CD4-positive, alpha-beta T cell treated with Interleukin-21 for 1 hour (primary cell): ENCODE data around the gene SPOP.

Experiments
- DNase-seq: peaks from one replicate; pipeline ENCODE4 v3.0.0-alpha.2; 2020

The SPOP gene

GRCh38 chr17:49613182-49613800, 64.6 kb downstream of the SPOP start:
- DNase-seq, result no peak

- no peak for DNase-seq
These were observed 65.2 kb downstream of the SPOP start for GRCh38 chr17:49612726-49613125.

DNA sequence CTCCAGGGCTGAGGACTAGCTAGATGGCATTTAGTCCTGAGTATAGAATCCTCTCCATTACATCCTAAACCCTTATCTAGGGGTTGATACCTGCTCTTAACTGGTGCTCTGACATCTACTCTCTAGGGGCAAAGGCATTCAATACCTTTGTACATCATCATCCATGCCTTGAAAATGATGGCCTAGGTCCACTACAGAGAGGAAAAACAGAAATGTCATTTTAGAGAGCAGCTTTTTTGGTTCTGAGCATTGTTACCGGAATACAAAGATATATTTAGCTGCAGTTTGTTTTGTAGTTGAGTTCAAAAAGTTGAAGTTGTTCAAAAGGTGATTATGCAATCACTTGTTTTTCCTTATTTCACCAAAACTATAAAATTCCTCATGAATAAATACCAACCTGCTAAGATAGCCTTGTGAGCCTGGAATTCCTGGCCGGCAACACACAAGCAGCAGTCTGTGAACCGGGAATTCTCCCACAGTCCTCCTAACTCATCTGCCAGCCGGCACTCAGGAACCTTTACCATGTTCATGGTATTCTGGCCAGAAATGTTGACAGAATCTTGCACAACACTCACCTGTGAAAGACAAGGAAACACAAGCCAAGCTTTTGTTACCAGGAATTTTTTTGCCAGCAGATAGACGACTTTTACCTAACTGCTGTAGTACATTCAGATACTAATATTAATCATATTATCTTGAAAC, 66.9 kb downstream of the SPOP start:
- DNase-seq, result no peak

GRCh38 chr17:49604314-49604869, 73.5 kb downstream of the SPOP start:
- DNase-seq, result no peak

GRCh38 chr17:49603720-49604119, 74.2 kb downstream of the SPOP start:
- DNase-seq, result no peak

DNA sequence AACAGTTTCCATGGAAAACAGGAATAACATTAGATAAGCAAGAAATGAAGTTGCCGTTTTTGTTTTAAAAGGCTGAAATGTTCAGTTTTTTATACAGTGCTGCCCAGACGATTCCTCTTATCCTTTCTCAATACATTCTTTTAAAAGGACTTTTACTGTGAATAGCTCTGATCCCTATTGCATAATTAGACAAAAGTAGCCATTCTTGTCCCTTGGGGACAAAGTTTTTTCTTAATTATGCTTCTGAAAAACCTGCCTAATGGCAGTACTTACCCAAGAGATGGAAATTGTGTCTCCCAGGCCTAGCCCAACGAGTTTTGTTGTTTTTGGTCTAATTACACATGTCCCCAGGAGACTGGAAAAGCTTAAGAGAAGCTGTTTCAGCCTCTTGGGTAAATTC, 74.7 kb downstream of the SPOP start:
- DNase-seq, result no peak

DNA sequence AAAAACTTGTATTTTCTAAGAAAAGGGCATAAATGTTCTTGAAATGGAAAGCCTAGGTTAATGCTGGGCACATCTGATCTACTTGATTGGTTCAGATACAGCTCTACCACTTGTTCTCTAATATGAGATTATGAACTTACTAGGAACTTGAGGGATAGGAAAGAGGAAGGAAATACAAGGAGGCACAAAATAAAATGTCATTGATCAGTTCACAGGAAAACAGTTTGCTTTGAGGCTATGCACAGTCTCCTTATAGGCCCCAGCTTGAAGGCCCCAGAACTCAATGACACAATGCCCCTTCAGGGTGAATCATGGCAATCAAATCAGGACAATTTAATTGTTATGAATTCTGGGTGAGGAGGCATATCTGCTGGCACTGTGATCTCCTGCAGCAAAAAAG, 75.1 kb downstream of the SPOP start:
- DNase-seq, result no peak

GRCh38 chr17:49600949-49601348, 76.9 kb downstream of the SPOP start:
- DNase-seq, result no peak

DNA sequence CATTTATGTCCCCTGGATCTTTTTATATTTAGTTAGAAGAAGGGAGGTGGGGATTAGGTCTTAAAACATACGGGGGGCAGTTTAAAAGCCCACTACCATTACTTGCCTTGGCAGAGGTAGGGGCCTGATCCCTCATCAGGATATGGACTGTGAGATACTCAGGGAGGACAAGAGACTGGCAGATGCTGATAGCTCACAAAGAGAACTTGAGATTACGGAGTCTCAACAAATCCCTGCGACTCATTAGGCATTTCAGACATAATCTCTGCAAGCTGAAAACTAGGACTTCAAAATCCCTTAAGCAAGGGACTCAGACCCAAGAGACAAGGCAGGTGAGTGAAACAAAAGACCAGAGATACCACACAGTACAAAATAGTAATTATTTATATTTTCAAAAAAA, 79.0 kb downstream of the SPOP start:
- DNase-seq, result no peak

GRCh38 chr17:49597928-49598655, 79.8 kb downstream of the SPOP start:
- no peak for DNase-seq

DNA sequence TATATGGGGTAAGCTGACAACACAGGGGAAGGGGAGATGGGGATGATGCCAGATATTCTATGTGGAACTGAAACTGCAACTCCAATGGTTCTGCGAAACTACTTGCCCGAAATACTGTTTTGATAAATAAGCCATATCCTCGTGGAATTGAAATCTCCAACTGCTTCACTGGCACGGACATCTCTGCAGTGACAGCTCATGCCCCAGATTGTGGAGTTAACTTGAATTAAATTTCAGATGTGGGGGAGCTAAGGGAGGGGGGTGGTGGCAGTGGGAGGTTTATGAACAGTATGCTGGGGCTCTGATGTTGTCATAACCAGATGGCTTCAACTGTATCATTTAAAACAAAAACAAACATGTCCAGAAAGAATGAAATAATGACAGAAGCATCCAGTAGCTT, 80.5 kb downstream of the SPOP start:
- no peak for DNase-seq

GRCh38 chr17:49596613-49597244, 81.2 kb downstream of the SPOP start:
- no peak for DNase-seq

GRCh38 chr17:49595980-49596379, 81.9 kb downstream of the SPOP start:
- no peak for DNase-seq

GRCh38 chr17:49595328-49595727, 82.6 kb downstream of the SPOP start:
- DNase-seq, result no peak

DNA sequence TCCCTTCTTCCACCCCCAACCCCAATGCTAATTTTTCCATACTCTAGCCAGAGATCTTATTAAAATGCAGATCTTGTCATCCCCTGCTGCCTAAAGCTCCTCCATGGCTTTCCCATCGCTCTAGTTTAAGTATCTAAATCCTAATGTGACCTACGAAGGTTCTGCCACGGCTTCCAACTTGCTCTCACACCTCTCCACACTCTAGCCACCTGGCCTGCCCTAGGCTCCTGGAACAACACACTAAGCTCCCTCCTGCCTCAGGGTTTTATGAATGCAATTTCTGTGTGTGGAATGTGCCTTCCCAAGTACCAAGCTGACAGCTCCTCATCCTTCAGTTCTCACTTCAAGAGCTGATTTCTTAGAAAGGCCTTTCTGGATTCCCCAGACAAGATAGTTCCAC, 85.6 kb downstream of the SPOP start:
- no peak for DNase-seq

DNA sequence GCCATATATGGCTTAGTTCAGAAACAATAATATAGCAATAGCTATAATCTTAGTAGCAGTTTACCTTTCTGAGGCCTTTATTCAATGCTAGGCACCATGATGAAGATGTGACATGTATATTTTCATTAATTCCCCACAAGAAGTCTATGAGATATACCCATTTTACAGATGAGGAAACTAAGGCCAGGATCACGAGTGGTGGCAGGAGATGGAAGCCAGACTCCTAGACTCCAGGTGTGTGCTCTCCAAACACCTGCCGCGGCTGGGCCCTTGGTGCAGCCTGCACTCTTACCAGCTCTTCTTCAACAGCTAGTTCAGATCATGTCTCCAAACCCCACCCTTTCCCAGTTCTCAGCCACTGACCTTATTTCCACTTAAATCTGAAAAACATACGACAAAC, 87.0 kb downstream of the SPOP start:
- no peak for DNase-seq

GRCh38 chr17:49589577-49589927, 88.3 kb downstream of the SPOP start:
- no peak for DNase-seq

GRCh38 chr17:49588726-49589576, 88.9 kb downstream of the SPOP start:
- DNase-seq, result no peak

- DNase-seq, result no peak
These were observed 89.6 kb downstream of the SPOP start for GRCh38 chr17:49588312-49588711.

DNA sequence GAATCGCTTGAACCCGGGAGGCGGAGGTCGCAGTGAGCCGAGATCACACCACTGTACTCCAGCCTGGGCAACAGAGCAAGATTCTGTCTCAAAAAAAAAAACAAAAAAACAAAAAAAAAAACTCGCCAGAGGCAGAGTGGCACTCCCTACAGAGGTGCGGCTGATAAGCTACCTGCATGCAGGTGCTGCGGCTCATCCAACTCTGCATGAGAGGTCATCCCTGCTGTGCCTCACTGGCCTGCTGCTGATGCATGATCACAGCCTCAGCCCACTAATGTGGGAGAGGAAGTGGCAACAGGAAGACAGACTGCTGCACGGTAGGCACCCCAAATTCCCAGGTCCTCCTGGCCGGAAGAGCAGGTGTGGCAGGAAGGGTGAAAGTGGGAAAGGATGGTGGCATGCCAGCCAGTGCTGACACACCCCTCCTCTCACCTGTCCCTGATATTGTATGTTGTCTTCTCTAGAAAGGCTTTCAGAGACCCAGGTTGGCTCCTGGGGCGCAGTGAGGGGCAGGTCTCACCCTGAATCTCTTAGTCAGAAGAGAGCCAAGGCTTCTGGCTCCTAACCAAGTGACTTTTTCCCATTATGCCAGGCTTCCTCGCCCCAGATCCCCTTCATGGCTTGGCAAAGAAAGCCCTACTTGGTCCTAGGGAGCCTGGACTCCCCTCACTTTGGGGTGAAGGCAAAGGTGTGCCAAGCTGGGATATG, 90.4 kb downstream of the SPOP start:
- DNase-seq, result no peak

- no peak for DNase-seq
These were observed 92.4 kb downstream of the SPOP start for GRCh38 chr17:49585422-49586027.

DNA sequence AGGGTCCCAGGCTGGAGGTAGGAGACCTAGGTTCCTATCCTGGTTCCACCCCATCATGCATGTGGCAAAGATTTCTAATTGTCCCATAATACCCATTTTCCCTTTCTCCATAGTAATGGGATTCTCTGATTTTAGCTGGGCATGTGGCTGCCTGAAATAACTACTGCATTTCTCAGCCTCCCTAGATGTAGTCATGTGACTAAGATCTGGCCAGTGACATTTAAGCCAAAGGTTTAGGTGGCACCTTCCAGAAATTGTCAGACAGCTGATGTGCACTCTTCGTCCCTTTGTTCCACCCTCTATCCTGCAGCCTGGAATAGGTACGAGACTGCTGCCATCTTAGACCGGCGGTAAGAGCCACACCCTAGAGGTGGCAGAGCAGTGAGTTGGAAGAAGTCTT, 94.0 kb downstream of the SPOP start:
- DNase-seq, result no peak
